Heart left ventricle (tissue), 13 donors: ENCODE data around the gene SPPL2C.

Experiments used
- CTCF ChIP-seq, 12 donors: fragments of 200-600 bp; sonication (generic) in 4 of 12; IDR thresholded peaks; one replicate each; pipeline versions ENCODE4 v1.5.0 to v1.8.0; 2018 to 2022; ENCODE audit warnings: antibody characterized with exemption in 12 of 12, mild to moderate bottlenecking in 5 of 12
- POLR2A ChIP-seq, 2 donors: fragments of 450-650 bp; IDR thresholded peaks; one replicate each; pipeline ENCODE4 v1.6.1; 2017; ENCODE audit warnings: antibody characterized with exemption in 2 of 2, mild to moderate bottlenecking in 2 of 2, moderate library complexity in 2 of 2
- donor health status: ischemic (EF 13 %, LVEDD 7.1; RV severe dilation, severe dysfunction).
- donor health status: DM: no; HTN: yes; CAD: no.
- donor health status: DM: no; HTN: no; CAD: no.
- donor health status: ischemic (EF 25% LVEDD 6.9; RV normal size, moderate dysfunction).
- donor health status: ischemic (EF 25% LVEDD 5.7; RV mildly dilated, moderate dysfunction).
- donor health status: ischemic (EF 35%, LVEDD 5.7; RV mildly dilated, moderate dysfunction).
- donor health status: nonischemic (EF 11% LVEDD 7.7; RV severe dilation, severe dysfunction).
- donor health status: DM: yes; HTN: yes; CAD: no.
- donor health status: PGD.
- donor health status: ischemic (EF 29% LVEDD 5.4; RV normal size, mild dysfunction).
- donor health status: nonischemic (EF 23%, LVEDD 6.1; RV moderate dilation, normal function).

- no peak for TF ChIP-seq CTCF (IDR thresholded peaks at IDR 0.05)
- no peak for TF ChIP-seq POLR2A (IDR thresholded peaks at IDR 0.05)
Measured at GRCh38 chr17:45855691-45856336, 11.1 kb downstream of the SPPL2C start.
